ENCODE measurements around the gene PTPRG. TPM values are rescaled to one million over a fixed set of nuclear protein-coding genes. Genes with fewer than 3 reads are reported as not detected.

Gene PTPRG
- total and polyA plus RNA-seq, 4 donors: 3.6 to 35.6 (median 8.1) TPM

DNA sequence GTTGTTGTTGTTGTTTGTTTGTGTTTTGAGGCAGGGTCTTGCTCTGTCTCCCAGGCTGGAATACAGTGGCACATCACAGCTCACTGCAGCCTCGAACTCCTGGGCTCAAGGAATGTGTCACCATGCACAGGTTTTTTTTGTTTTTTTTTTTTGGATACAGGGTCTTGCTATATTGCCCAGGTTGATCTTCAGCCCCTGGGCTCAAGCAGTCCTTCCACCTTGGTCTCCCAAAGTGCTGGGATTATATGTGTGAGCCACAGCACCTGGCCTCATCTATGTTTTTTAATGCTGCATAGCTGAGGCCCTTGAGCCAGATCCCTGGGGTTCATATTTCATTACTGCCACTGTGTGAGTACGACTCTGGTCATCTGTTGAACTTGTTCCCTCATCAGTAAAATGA, 459.3 kb downstream of the PTPRG start (continued):
- no peak for TF ChIP-seq HNF4A (conservative IDR thresholded peaks at IDR 0.05)
- no peak for TF ChIP-seq JUND (IDR thresholded peaks at IDR 0.05)
- no peak for TF ChIP-seq EGR1 (IDR thresholded peaks at IDR 0.05; ENCODE audit: low read depth in 2 of 2)
- TF ChIP-seq, protein P1, sequence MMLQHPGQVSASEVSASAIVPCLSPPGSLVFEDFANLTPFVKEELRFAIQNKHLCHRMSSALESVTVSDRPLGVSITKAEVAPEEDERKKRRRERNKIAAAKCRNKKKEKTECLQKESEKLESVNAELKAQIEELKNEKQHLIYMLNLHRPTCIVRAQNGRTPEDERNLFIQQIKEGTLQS (IDR thresholded peaks at IDR 0.05): no peak

- Histone ChIP-seq H3K27me3 (ENCODE audit: control insufficient read depth in 4 of 4, insufficient read depth in 4 of 4, low read length in 3 of 4) (no peaks in the 10 kb centered on the region), H3K36me3 (ENCODE audit: control insufficient read depth in 4 of 4, insufficient read depth in 3 of 4, low read depth in 1 of 4, low read length in 3 of 4) (peaks cover 0 to 3% (median 0%) of the 10 kb centered on the region in 4 donors), H3K9ac (ENCODE audit: low read depth in 1 of 2, low read length in 2 of 2) (no peak overlapping the region), H3K4me3 (ENCODE audit: low read depth in 1 of 3, low read length in 3 of 3) (no peak overlapping the region), H3K9me3 (ENCODE audit: control insufficient read depth in 4 of 4, low read length in 3 of 4) (no peaks in the 10 kb centered on the region), H3K27ac (ENCODE audit: low read depth in 1 of 2, low read length in 2 of 2) (no peak overlapping the region), H3K4me1 (ENCODE audit: control insufficient read depth in 4 of 4, insufficient read depth in 4 of 4, low read length in 3 of 4) (no peaks in the 10 kb centered on the region)
- no peak for TF ChIP-seq HNF4G (IDR thresholded peaks at IDR 0.05)
- WGBS: 95% methylated on average over 4 of the region's 4 CpGs
- no peak for DNase-seq (ENCODE audit: low spot score)
These were observed 460.9 kb downstream of the PTPRG start for GRCh38 chr3:62022312-62022711.

DNA sequence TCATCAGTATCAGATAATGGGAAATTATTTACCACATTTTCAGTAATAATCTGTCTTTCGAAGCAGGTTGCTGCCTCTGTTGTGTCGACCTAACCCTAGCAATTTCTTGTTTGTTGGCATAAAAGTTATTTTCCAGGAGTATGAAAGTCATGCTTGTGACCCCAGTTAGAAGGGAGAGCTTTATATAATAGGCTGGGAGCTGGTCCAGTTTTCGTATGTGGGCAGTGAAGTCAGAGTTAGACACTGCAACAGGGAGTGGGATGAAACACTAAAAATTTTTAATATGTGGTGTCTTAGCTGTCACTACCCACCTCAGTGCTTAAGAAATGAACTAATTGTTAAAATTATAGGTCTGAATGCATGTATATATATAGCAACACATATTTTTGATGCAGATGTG, 463.5 kb downstream of the PTPRG start:
- Histone ChIP-seq H3K9ac (ENCODE audit: low read depth in 1 of 2, low read length in 2 of 2) (no peak overlapping the region), H3K27ac (ENCODE audit: low read depth in 1 of 2, low read length in 2 of 2) (no peak overlapping the region), H3K9me3 (ENCODE audit: control insufficient read depth in 4 of 4, low read length in 3 of 4) (no peaks in the 10 kb centered on the region), H3K4me1 (ENCODE audit: control insufficient read depth in 4 of 4, insufficient read depth in 4 of 4, low read length in 3 of 4) (no peaks in the 10 kb centered on the region), H3K4me3 (ENCODE audit: low read depth in 1 of 3, low read length in 3 of 3) (no peak overlapping the region), H3K27me3 (ENCODE audit: control insufficient read depth in 4 of 4, insufficient read depth in 4 of 4, low read length in 3 of 4) (no peaks in the 10 kb centered on the region), H3K36me3 (ENCODE audit: control insufficient read depth in 4 of 4, insufficient read depth in 3 of 4, low read depth in 1 of 4, low read length in 3 of 4) (no peaks in the 10 kb centered on the region)
- TF ChIP-seq TAF1 (conservative IDR thresholded peaks at IDR 0.05) (no peak), ZBTB33 (IDR thresholded peaks at IDR 0.05) (no peak), RAD21 (IDR thresholded peaks at IDR 0.05) (no peak), SP1 (IDR thresholded peaks at IDR 0.05) (no peak), YY1 (IDR thresholded peaks at IDR 0.05) (no peak), EGR1 (IDR thresholded peaks at IDR 0.05; ENCODE audit: low read depth in 2 of 2) (no peak), HNF4G (IDR thresholded peaks at IDR 0.05) (no peak), CTCF (IDR thresholded peaks at IDR 0.05; ENCODE audit: low read depth, low read length, missing input control) (no peak), FOXA1 (IDR thresholded peaks at IDR 0.05) (no peak), FOXA2 (IDR thresholded peaks at IDR 0.05) (no peak), HNF4A (conservative IDR thresholded peaks at IDR 0.05) (no peak), RXRA (IDR thresholded peaks at IDR 0.05) (no peak), GABPA (IDR thresholded peaks at IDR 0.05 in 1 of 2, conservative IDR thresholded peaks at IDR 0.05 in 1 of 2) (no peak), JUND (IDR thresholded peaks at IDR 0.05) (no peak), NR2F2 (IDR thresholded peaks at IDR 0.05) (no peak)
- TF ChIP-seq, protein P2, sequence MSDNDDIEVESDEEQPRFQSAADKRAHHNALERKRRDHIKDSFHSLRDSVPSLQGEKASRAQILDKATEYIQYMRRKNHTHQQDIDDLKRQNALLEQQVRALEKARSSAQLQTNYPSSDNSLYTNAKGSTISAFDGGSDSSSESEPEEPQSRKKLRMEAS (IDR thresholded peaks at IDR 0.05): no peak
- TF ChIP-seq, protein P1 (IDR thresholded peaks at IDR 0.05): no peak
- TF ChIP-seq, protein P3, sequence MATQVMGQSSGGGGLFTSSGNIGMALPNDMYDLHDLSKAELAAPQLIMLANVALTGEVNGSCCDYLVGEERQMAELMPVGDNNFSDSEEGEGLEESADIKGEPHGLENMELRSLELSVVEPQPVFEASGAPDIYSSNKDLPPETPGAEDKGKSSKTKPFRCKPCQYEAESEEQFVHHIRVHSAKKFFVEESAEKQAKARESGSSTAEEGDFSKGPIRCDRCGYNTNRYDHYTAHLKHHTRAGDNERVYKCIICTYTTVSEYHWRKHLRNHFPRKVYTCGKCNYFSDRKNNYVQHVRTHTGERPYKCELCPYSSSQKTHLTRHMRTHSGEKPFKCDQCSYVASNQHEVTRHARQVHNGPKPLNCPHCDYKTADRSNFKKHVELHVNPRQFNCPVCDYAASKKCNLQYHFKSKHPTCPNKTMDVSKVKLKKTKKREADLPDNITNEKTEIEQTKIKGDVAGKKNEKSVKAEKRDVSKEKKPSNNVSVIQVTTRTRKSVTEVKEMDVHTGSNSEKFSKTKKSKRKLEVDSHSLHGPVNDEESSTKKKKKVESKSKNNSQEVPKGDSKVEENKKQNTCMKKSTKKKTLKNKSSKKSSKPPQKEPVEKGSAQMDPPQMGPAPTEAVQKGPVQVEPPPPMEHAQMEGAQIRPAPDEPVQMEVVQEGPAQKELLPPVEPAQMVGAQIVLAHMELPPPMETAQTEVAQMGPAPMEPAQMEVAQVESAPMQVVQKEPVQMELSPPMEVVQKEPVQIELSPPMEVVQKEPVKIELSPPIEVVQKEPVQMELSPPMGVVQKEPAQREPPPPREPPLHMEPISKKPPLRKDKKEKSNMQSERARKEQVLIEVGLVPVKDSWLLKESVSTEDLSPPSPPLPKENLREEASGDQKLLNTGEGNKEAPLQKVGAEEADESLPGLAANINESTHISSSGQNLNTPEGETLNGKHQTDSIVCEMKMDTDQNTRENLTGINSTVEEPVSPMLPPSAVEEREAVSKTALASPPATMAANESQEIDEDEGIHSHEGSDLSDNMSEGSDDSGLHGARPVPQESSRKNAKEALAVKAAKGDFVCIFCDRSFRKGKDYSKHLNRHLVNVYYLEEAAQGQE (IDR thresholded peaks at IDR 0.05): no peak
- no peak for DNase-seq (ENCODE audit: low spot score)
- WGBS: 87% methylated on average over 3 of the region's 3 CpGs

Data from liver (tissue), 9 donors.